Smooth muscle cell (in vitro differentiated cells): ENCODE measurements around the gene SARS1. TPM values are rescaled to one million over a fixed set of nuclear protein-coding genes. Genes with fewer than 3 reads are reported as not detected.
A peak's percentile ranks its signal among the peaks of the same experiment; 100 is the strongest.

Source experiments
- DNase-seq: peaks from one replicate; lab custom pipeline; 2025; ENCODE audit not compliant: unreplicated experiment; lab: John Stamatoyannopoulos, UW
- H2AFZ ChIP-seq: fragments of 200-600 bp; sonication (generic); 2 replicates; pipeline ENCODE4 v1.6.0; 2016; ENCODE audit warnings: antibody characterized with exemption, low read depth, mild to moderate bottlenecking
- H3F3A ChIP-seq: fragments of 200-600 bp; sonication (generic); 2 replicates; pipeline ENCODE4 v1.6.0; 2017; ENCODE audit warnings: antibody characterized with exemption, low read depth
- H3K27ac ChIP-seq: fragments of 200-600 bp; sonication (generic); 2 replicates; pipeline ENCODE4 v1.5.1; 2016; ENCODE audit warnings: low read depth, mild to moderate bottlenecking
- H3K27me3 ChIP-seq: fragments of 200-600 bp; sonication (generic); 2 replicates; pipeline ENCODE4 v1.6.1; 2016; ENCODE audit warnings: low read depth, mild to moderate bottlenecking
- H3K36me3 ChIP-seq: fragments of 200-600 bp; sonication (generic); 2 replicates; pipeline ENCODE4 v1.5.1; 2016; ENCODE audit warnings: low read depth
- H3K4me1 ChIP-seq: fragments of 200-600 bp; sonication (generic); 2 replicates; pipeline ENCODE4 v1.5.1; 2016; ENCODE audit warnings: low read depth
- H3K4me2 ChIP-seq: fragments of 200-600 bp; sonication (generic); 2 replicates; pipeline ENCODE4 v1.6.0; 2016; ENCODE audit warnings: mild to moderate bottlenecking
- H3K4me3 ChIP-seq: fragments of 200-600 bp; sonication (generic); 2 replicates; pipeline ENCODE4 v1.5.1; 2016; ENCODE audit warnings: mild to moderate bottlenecking
- H3K79me2 ChIP-seq: fragments of 200-600 bp; sonication (generic); 2 replicates; pipeline ENCODE4 v1.6.0; 2016; ENCODE audit warnings: low read depth, mild to moderate bottlenecking
- H3K9ac ChIP-seq: fragments of 200-600 bp; sonication (generic); 2 replicates; pipeline ENCODE4 v1.6.0; 2016; ENCODE audit warnings: low read depth
- H3K9me3 ChIP-seq: fragments of 200-600 bp; sonication (generic); replicated peaks from 2 replicates; pipeline ENCODE4 v1.5.1; 2016; ENCODE audit warnings: low read depth
- H4K20me1 ChIP-seq: fragments of 200-600 bp; sonication (generic); 2 replicates; pipeline ENCODE4 v1.6.0; 2016; ENCODE audit warnings: low read depth
- WGBS: methylation state at CpG from one replicate; pipeline ENCODE4 v1.1.7; 2016; ENCODE audit warnings: low lambda C conversion rate; 5-methylcytosine and 5-hydroxymethylcytosine counted together
- polyA plus RNA-seq: library from polyadenylated mRNA; unstranded; fragments of >200 nt; fragmentation: Nextera tagmentation; extraction: Ambion mirVana; gene quantifications from 2 replicates; pipeline ENCODE4 v1.2.1, GENCODE V29; 2016
- total RNA-seq: library from RNA; depleted of rRNA; stranded (reverse); fragments of >200 nt; gene quantifications from 2 replicates; pipeline ENCODE4 v1.2.3, GENCODE V29; 2014
- TF ChIP-seq, protein P1 (sequence below): fragments of 200-600 bp; sonication (generic); IDR thresholded peaks from 2 replicates; pipeline ENCODE4 v1.5.1; 2017; ENCODE audit warnings: borderline replicate concordance, mild to moderate bottlenecking, antibody characterized with exemption; ENCODE audit not compliant: insufficient read depth, poor library complexity, severe bottlenecking

SARS1 gene
- total and polyA plus RNA-seq, 2 experiments from 2014 or later, result 157 to 176 TPM

DNA sequence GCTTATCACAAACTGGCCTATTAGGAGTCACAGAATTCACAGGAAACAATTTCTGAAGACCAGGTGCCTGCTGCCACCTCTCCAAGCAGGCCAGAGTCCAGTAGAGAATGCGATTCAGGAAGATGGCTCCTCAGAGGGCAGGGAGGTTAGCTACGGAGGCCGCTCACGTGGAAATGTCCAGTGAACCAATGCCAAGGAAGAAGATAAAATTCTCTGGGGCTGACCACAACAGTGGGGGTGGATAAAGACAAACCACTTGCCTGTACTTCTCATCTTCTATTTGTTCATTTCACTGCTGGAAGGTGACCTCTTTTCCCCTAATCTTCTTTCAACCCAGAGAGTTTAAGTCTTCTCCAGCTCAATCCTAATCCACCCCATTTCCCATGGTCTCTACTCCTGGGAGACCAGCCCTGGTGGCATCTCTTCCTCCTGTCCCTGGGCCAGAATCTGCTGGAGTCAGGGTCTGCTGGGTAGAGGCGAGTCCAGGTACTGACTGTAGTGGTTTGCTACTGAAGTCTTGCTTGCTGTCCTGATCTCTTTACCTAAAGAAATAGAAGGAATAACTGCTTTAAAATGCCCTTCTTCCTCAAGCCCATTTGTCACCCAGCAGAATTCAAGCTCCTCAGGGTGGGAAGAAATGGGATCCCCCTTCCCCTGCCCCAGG lies 66.0 kb downstream of the SARS1 start:
- H4K20me1 ChIP-seq, result no peaks in the 10 kb centered on the region
- H3K27me3 ChIP-seq, result no peaks in the 10 kb centered on the region
- peaks cover 11% of the 10 kb centered on the region for H3F3A ChIP-seq
- no peak overlapping the region for H3K27ac ChIP-seq
- no peak overlapping the region for H3K4me3 ChIP-seq
- peaks cover 15% of the 10 kb centered on the region for H3K79me2 ChIP-seq
- 94% methylated on average over 5 of the region's 5 CpGs for WGBS
- DNase-seq, result no peak
- no peaks in the 10 kb centered on the region for H3K9me3 ChIP-seq
- H3K9ac ChIP-seq, result no peak overlapping the region
- no peaks in the 10 kb centered on the region for H3K36me3 ChIP-seq
- H3K4me2 ChIP-seq, result no peak overlapping the region
- H3K4me1 ChIP-seq, result peaks cover 9% of the 10 kb centered on the region
- no peak overlapping the region for H2AFZ ChIP-seq
- TF ChIP-seq, protein P1, sequence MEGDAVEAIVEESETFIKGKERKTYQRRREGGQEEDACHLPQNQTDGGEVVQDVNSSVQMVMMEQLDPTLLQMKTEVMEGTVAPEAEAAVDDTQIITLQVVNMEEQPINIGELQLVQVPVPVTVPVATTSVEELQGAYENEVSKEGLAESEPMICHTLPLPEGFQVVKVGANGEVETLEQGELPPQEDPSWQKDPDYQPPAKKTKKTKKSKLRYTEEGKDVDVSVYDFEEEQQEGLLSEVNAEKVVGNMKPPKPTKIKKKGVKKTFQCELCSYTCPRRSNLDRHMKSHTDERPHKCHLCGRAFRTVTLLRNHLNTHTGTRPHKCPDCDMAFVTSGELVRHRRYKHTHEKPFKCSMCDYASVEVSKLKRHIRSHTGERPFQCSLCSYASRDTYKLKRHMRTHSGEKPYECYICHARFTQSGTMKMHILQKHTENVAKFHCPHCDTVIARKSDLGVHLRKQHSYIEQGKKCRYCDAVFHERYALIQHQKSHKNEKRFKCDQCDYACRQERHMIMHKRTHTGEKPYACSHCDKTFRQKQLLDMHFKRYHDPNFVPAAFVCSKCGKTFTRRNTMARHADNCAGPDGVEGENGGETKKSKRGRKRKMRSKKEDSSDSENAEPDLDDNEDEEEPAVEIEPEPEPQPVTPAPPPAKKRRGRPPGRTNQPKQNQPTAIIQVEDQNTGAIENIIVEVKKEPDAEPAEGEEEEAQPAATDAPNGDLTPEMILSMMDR, result no peak

DNA sequence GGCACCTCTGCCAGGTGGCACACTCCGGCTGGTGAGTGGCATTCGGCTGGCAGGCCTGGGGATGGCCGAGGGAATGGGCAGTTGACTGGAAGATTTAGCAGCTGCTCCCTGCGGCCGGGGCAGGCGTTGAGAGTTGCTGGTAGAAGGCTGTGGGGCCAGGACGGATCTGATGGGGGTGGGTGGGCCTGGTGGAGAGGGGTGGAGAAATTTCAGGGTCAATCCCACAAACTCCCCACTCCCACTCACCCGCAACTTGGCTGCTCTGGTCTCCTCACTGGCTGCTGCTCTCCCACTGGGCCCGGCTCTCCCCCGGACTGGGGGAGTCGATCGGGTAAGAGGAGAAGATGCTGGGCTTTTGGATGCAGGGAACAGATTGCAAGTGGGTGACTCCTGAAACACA lies 67.1 kb downstream of the SARS1 start:
- Histone ChIP-seq H3K4me3 (no peak overlapping the region), H3K36me3 (no peaks in the 10 kb centered on the region), H3K79me2 (peaks cover 15% of the 10 kb centered on the region), H3K27ac (no peak overlapping the region), H4K20me1 (no peaks in the 10 kb centered on the region), H3K9ac (no peak overlapping the region), H3K4me2 (no peak overlapping the region), H3K9me3 (no peaks in the 10 kb centered on the region), H3F3A (peaks cover 3% of the 10 kb centered on the region), H3K4me1 (no peaks in the 10 kb centered on the region), H3K27me3 (no peaks in the 10 kb centered on the region), H2AFZ (no peak overlapping the region)
- WGBS, result 95% methylated on average over 11 of the region's 12 CpGs
- TF ChIP-seq, protein P1, result no peak
- no peak for DNase-seq

DNA sequence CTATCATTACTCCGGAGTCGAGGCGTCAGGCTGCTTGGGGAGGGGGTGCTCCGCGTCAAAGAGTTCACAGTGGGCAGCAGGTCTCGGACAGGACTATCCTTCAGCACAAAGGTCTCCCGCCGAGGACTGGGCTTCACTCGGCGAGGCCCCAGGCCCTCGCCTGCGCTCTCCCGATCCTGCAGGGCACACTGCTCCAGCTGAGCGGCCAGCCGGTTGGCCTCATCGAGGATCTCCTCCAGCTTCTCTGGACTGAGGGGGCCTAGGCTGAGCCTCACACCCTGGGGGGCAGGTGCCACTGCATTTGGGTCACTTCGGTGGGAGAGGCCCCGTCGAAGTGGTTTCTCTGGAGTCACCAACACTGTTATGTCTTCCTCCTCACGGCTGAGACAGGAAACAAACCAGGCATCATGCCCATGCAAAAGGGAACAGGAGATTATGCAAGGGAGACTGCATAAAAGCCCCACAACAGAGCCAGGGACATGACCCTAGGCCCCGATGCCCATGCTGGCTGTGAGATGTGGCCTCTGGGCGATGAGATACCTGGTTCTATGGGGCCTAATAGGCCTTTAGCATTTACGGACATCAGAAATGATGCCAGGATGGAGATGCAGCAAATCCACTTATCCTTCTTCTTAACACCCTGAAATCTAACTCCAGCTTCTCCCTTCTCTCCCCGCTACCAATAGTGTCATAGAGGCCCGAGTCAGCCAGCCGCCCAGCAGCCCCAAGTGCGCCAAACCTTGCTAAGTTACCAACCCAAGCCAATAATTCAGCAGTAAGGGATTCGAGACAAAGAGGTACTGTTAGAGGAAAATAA lies 68.2 kb downstream of the SARS1 start:
- H3K79me2 ChIP-seq, result peaks cover 15% of the 10 kb centered on the region
- H3K27me3 ChIP-seq, result no peaks in the 10 kb centered on the region
- H3K4me1 ChIP-seq, result no peaks in the 10 kb centered on the region
- peak overlapping the region; percentile 86 for H3K4me2 ChIP-seq
- no peak for DNase-seq
- TF ChIP-seq, protein P1, result no peak
- peak overlapping the region; percentile 81 for H3K4me3 ChIP-seq
- H3K27ac ChIP-seq, result no peak overlapping the region
- no peaks in the 10 kb centered on the region for H3F3A ChIP-seq
- no peak overlapping the region for H3K9ac ChIP-seq
- peak overlapping the region; percentile 76 for H2AFZ ChIP-seq
- 80% methylated on average over 28 of the region's 28 CpGs for WGBS
- no peaks in the 10 kb centered on the region for H3K9me3 ChIP-seq
- H3K36me3 ChIP-seq, result no peaks in the 10 kb centered on the region
- no peaks in the 10 kb centered on the region for H4K20me1 ChIP-seq
